ENCODE data around the gene CKS2.
A peak's percentile ranks its signal among the peaks of the same experiment; 100 is the strongest.

The CKS2 gene

GRCh38 chr9:89350988-89351557 is 40.1 kb downstream of the CKS2 start:
- H3K4me3 ChIP-seq (ENCODE audit: low read depth, low read length): no peak overlapping the region
- DNase-seq (ENCODE audit: low read depth): no peak
- TF ChIP-seq CTCF (conservative IDR thresholded peaks at IDR 0.05; ENCODE audit: low read depth, low read length): no peak

DNA sequence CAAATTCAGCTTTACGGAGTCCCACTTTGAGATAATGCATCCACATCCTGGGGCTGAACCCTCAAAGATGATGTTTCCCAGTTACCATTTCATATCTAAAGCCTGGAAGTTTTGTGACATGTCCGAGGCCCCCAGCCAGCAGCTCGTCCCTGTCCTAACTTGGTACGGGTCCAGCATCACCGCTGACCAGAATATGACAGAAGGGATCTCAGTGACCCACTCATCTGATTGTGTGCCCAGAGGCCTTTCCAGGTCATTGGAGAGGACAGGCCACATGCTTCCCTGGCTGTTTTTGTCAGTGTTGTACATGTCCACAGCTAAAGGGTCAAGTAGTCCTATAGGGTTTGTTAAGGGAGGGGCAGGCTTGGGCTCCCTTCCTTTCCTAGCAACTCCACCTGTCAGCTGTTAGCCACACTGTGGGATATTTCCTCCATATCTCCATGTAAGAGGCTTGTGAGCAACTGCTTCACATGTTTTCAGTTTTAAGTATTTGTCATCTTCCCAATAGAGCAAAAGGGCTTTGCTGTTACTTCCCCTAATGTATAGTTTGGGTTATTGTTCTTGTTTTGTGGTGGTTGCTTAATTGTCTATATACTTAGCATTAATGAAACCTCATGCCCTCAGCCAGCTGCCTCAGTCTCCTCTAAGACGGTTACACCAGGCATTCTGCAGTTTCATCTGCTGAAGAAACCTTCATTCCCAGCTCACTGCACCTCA is 40.7 kb downstream of the CKS2 start:
- no peak overlapping the region for H3K4me3 ChIP-seq (ENCODE audit: low read depth, low read length)
- no peak for TF ChIP-seq CTCF (conservative IDR thresholded peaks at IDR 0.05; ENCODE audit: low read depth, low read length)
- no peak for DNase-seq (ENCODE audit: low read depth)

- TF ChIP-seq CTCF (conservative IDR thresholded peaks at IDR 0.05; ENCODE audit: low read depth, low read length): no peak
- no peak overlapping the region for H3K4me3 ChIP-seq (ENCODE audit: low read depth, low read length)
- no peak for DNase-seq (ENCODE audit: low read depth)
Observed at GRCh38 chr9:89352451-89352850, 41.5 kb downstream of the CKS2 start.

GRCh38 chr9:89352874-89353649 is 42.1 kb downstream of the CKS2 start:
- H3K4me3 ChIP-seq (ENCODE audit: low read depth, low read length): no peak overlapping the region
- DNase-seq (ENCODE audit: low read depth): no peak
- TF ChIP-seq CTCF (conservative IDR thresholded peaks at IDR 0.05; ENCODE audit: low read depth, low read length): no peak

DNA sequence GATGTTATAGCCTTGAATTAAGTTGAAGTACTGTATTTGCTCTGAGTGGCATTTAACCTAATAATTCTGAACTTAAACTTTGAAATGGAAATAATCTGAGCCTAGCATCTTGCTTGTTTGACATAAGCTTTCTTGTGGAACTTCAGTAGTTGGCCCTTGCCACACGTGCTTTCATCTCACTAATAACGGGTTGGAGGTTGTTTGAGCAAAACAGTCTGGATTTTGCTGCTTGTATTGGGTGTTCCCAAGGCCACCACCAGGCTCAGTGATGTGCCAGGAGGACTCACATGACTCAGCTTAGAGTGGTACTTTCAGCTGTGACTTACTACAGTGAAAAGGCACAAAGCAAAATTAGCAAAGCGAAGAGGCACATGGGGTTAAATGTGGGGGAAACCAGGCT is 43.0 kb downstream of the CKS2 start:
- H3K4me3 ChIP-seq (ENCODE audit: low read depth, low read length): no peak overlapping the region
- TF ChIP-seq CTCF (conservative IDR thresholded peaks at IDR 0.05; ENCODE audit: low read depth, low read length): no peak
- peak; percentile 6 for DNase-seq (ENCODE audit: low read depth)

DNA sequence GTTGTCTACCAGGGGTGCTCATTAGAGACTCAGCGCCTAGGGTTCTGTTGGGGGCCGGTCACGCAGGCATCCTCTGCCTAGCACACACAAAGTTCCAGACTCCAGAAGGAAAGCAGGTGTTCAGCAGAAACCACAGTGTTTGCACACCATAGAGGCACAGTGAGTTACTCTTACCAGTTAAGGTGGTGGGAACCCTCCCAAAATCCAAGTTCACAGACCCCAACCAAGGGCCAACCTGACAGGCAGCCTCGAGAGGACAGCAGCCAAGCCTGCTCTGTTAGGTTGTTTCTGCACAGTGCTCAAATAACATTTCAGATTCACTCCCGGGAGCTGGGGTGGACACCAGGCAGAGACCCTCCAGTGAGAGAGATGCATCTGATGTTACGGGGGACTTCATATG is 43.5 kb downstream of the CKS2 start:
- TF ChIP-seq CTCF (conservative IDR thresholded peaks at IDR 0.05; ENCODE audit: low read depth, low read length): no peak

More for the DNA sequence above, 43.5 kb downstream of the CKS2 start:
- H3K4me3 ChIP-seq (ENCODE audit: low read depth, low read length): no peak overlapping the region
- no peak for DNase-seq (ENCODE audit: low read depth)

Data from choroid plexus epithelial cell (primary cell).